Lung (tissue), 12 donors: ENCODE results near the gene SERPIND1. TPM values are rescaled to one million over a fixed set of nuclear protein-coding genes. Genes with fewer than 3 reads are reported as not detected.

Experiments used
- ATAC-seq: fragments of 200-7000 bp; cut with Tn5 transposase; one replicate; pipeline ENCODE4 v1.9.1; 2020; ENCODE audit warnings: moderate number of reproducible peaks; ENCODE audit not compliant: insufficient read depth, low FRiP score
- DNase-seq, 3 donors: peaks; one replicate each; pipeline ENCODE4 v3.0.0-alpha.2; 2013 to 2017
- H3K27ac ChIP-seq, 2 donors: one replicate each; pipeline ENCODE4 v1.5.1; 2013; ENCODE audit warnings: mild to moderate bottlenecking in 2 of 2, moderate library complexity in 2 of 2, control low read depth in 1 of 2, inconsistent platforms in 1 of 2, low read depth in 1 of 2, low read length in 1 of 2
- H3K27me3 ChIP-seq, 3 donors: one replicate each; pipeline ENCODE4 v1.5.1; 2013; ENCODE audit warnings: low read length in 2 of 3; ENCODE audit not compliant: control insufficient read depth in 3 of 3, insufficient read depth in 3 of 3
- H3K36me3 ChIP-seq, 4 donors: one replicate each; pipeline ENCODE4 v1.5.1; 2013; ENCODE audit warnings: low read length in 4 of 4, mild to moderate bottlenecking in 1 of 4, moderate library complexity in 1 of 4; ENCODE audit not compliant: control insufficient read depth in 4 of 4, insufficient read depth in 4 of 4
- H3K4me1 ChIP-seq, 5 donors: one replicate each; pipeline ENCODE4 v1.5.1; 2013; ENCODE audit warnings: low read length in 5 of 5, mild to moderate bottlenecking in 2 of 5, moderate library complexity in 1 of 5; ENCODE audit not compliant: control insufficient read depth in 5 of 5, insufficient read depth in 5 of 5
- H3K4me3 ChIP-seq: one replicate; pipeline ENCODE4 v1.5.1; 2013; ENCODE audit warnings: mild to moderate bottlenecking, control low read depth, moderate library complexity
- H3K9ac ChIP-seq, 2 donors: one replicate each; pipeline ENCODE4 v1.5.1; 2013; ENCODE audit warnings: low read length in 2 of 2, control low read depth in 1 of 2; ENCODE audit not compliant: insufficient read depth in 1 of 2
- H3K9me3 ChIP-seq, 4 donors: one replicate each; pipeline ENCODE4 v1.5.1; 2013; ENCODE audit warnings: low read length in 3 of 4, mild to moderate bottlenecking in 1 of 4, moderate library complexity in 1 of 4; ENCODE audit not compliant: control insufficient read depth in 4 of 4, insufficient read depth in 3 of 4
- WGBS, 2 donors: extraction: QIAGEN DNeasy Blood & Tissue Kit; methylation state at CpG; one replicate each; pipeline ENCODE4 v1.1.7; 2013; 5-methylcytosine and 5-hydroxymethylcytosine counted together
- polyA plus RNA-seq, 2 donors: library from polyadenylated mRNA; stranded (reverse); fragments of 200-250 nt; gene quantifications; one replicate each; pipeline ENCODE4 v1.2.1, GENCODE V29; 2013
- total RNA-seq, 2 donors: library from RNA; depleted of rRNA in 1 of 2; stranded (reverse); fragments of >200 nt in 1 of 2; gene quantifications; one replicate each; pipeline ENCODE4 v1.2.1, GENCODE V29; 2014 to 2021
- TF ChIP-seq, protein P1 (sequence below): IDR thresholded peaks from 2 replicates; pipeline ENCODE4 v1.5.1; 2012; ENCODE audit warnings: mild to moderate bottlenecking; ENCODE audit errors: control extremely low read depth, extremely low read depth
- donor health status: control.
- donor health status: control.
- donor health status: Bipolar disorder and iron deficiency.
- donor health status: healthy.
- donor health status: DM: yes; HTN: yes; CAD: no.

SERPIND1 gene
- total and polyA plus RNA-seq, 4 donors, result 0.02 to 2.0 (median 0.75) TPM

DNA sequence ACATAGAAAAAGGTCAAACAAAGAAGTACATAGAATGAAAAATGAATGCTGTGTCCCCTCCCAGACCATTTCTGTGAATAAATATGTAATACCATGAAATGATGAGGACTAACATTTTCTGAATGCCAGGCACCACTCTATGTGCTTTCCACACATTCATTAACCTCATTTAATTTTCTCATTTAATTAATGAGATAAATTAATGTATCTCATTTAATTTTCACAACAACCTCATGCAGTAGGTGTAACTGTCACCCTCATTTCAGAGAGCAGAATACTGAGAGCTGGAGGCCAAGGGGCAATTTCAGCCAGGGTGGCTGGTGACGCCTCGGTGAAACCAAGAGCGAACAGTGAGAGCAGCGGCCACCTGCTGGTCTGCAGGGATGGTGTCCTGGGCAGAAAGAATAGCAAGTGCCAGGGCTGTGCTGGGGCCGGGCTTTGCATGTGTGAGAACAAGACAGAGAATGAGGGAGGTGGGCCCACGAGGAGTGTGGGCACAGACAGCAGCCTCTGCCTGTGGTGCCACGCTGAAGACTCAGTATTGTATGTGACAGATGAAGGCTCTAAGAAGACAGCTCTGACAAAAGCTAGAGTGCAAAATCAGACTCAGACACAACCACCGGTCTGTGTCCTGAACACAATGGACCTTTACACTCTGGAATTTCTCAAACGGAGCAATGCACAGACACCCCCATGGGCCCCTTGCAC, 1.8 kb upstream of the SERPIND1 start:
- WGBS, 2 donors, result 79 to 90% methylated on average over 9 of the region's 9 CpGs
- DNase-seq (no peak), ATAC-seq (no peak)
- no peaks in the 10 kb centered on the region for H3K27me3 ChIP-seq
- peaks cover 0 to 13% (median 1%) of the 10 kb centered on the region in 4 donors for H3K36me3 ChIP-seq
- H3K27ac ChIP-seq, result no peak overlapping the region
- no peak overlapping the region for H3K4me3 ChIP-seq
- H3K4me1 ChIP-seq, result peaks cover 0 to 7% (median 0%) of the 10 kb centered on the region in 5 donors
- H3K9me3 ChIP-seq, result no peaks in the 10 kb centered on the region
- TF ChIP-seq, protein P1, sequence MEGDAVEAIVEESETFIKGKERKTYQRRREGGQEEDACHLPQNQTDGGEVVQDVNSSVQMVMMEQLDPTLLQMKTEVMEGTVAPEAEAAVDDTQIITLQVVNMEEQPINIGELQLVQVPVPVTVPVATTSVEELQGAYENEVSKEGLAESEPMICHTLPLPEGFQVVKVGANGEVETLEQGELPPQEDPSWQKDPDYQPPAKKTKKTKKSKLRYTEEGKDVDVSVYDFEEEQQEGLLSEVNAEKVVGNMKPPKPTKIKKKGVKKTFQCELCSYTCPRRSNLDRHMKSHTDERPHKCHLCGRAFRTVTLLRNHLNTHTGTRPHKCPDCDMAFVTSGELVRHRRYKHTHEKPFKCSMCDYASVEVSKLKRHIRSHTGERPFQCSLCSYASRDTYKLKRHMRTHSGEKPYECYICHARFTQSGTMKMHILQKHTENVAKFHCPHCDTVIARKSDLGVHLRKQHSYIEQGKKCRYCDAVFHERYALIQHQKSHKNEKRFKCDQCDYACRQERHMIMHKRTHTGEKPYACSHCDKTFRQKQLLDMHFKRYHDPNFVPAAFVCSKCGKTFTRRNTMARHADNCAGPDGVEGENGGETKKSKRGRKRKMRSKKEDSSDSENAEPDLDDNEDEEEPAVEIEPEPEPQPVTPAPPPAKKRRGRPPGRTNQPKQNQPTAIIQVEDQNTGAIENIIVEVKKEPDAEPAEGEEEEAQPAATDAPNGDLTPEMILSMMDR, result no peak
- H3K9ac ChIP-seq, result no peak overlapping the region

DNA sequence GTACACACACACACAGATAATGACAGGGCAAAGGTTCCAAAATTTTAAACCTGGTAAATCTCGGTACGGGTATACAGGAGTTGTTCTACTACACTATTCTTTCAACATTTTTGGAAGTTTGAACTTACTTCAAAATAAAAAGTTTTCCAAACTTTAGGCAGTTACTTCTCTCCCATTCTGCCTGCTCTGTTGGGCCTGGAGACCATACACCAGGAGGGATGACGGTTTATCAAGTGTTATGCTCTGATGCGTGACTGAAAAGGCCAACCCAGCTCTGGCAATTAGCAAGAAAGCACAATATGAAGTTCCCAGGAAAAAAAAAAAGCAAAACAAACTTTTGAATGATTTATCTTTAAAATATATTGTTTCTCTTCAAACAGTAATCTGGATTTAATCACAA, 969 bp downstream of the SERPIND1 start:
- 95 to 96% methylated on average over 4 of the region's 4 CpGs for WGBS, 2 donors
- Histone ChIP-seq H3K4me1 (peaks cover 0 to 7% (median 0%) of the 10 kb centered on the region in 5 donors), H3K9me3 (no peaks in the 10 kb centered on the region), H3K27me3 (no peaks in the 10 kb centered on the region), H3K4me3 (no peak overlapping the region), H3K27ac (no peak overlapping the region), H3K36me3 (peaks cover 0 to 21% (median 0%) of the 10 kb centered on the region in 4 donors), H3K9ac (no peak overlapping the region)
- TF ChIP-seq, protein P1, result no peak
- no peak for DNase-seq
- ATAC-seq, result no peak

DNA sequence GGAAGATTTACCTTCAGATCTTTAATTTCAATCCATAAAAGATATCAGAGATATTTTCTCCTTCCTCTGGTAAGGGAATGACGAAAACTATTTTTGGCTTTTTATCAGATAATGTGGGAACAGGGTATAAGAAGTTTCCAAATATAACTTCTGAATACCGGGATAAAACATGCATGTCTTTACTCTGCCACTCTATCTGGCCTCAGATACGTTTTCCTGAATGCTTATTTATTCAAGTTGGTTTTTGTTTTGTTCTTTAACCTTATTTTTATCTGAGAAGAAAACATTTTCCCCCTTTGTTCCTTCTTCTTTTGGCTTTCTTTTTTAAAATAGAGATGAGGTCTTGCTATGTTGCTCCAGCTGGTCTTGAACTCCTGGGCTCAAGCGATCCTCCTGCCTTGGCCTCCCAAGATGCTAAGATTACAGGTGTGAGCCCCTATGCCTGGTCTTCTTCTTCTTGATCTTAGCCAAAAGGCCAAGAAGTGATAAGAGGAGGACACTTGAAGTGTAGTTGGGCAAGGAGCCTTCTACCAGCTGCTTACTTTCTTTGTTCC, 1.5 kb downstream of the SERPIND1 start:
- peaks cover 0 to 21% (median 0%) of the 10 kb centered on the region in 4 donors for H3K36me3 ChIP-seq
- no peak for DNase-seq
- no peak overlapping the region for H3K4me3 ChIP-seq
- H3K9ac ChIP-seq, result no peak overlapping the region
- 82 to 95% methylated on average over 4 of the region's 4 CpGs for WGBS, 2 donors
- H3K27me3 ChIP-seq, result no peaks in the 10 kb centered on the region
- no peak overlapping the region for H3K27ac ChIP-seq
- no peaks in the 10 kb centered on the region for H3K9me3 ChIP-seq
- ATAC-seq, result no peak
- TF ChIP-seq, protein P1, result no peak
- H3K4me1 ChIP-seq, result peaks cover 0 to 7% (median 0%) of the 10 kb centered on the region in 5 donors
